ENCODE results near the gene DGKB.

Gene DGKB

DNA sequence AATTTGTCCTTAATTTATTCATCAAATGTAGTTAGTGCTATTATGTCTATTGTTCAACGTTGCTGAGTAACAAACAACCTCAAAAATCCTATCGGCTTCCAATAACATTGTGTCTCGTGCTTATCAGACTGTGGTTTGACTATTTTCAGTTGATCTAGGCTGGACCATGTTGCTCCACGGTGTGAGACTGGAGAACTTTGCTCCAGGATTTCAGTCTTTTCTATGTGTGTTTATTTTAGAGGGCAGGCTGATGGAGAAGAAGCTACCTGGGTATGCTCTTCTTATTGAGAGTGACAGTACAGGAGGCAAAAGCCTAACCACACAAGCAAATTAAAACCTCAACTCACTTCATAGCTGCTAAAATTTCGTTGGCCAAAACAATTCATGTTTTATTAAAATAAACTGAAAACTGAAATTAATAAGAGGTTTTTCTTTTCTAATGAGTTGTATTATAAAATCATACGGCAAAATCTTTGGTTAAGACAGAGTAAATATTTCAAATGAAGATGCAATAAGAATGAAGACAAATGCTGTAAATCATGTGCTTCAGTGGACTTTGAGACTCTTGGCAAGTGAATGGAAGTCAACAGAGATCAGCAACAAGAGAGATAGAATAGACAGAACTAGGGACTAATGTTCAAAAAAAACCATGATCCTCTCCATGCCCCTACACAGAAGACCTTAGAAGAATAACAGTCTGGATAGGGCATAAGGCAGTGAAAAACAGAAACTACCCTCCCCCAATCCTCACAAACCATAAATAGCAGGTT, 495.1 kb downstream of the DGKB start:
- TF ChIP-seq, protein P1, sequence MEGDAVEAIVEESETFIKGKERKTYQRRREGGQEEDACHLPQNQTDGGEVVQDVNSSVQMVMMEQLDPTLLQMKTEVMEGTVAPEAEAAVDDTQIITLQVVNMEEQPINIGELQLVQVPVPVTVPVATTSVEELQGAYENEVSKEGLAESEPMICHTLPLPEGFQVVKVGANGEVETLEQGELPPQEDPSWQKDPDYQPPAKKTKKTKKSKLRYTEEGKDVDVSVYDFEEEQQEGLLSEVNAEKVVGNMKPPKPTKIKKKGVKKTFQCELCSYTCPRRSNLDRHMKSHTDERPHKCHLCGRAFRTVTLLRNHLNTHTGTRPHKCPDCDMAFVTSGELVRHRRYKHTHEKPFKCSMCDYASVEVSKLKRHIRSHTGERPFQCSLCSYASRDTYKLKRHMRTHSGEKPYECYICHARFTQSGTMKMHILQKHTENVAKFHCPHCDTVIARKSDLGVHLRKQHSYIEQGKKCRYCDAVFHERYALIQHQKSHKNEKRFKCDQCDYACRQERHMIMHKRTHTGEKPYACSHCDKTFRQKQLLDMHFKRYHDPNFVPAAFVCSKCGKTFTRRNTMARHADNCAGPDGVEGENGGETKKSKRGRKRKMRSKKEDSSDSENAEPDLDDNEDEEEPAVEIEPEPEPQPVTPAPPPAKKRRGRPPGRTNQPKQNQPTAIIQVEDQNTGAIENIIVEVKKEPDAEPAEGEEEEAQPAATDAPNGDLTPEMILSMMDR (conservative IDR thresholded peaks at IDR 0.05; ENCODE audit: low read depth, low read length): no peak
- DNase-seq (ENCODE audit: low read depth): no peak
- no peak overlapping the region for H3K4me3 ChIP-seq (ENCODE audit: low read length)

DNA sequence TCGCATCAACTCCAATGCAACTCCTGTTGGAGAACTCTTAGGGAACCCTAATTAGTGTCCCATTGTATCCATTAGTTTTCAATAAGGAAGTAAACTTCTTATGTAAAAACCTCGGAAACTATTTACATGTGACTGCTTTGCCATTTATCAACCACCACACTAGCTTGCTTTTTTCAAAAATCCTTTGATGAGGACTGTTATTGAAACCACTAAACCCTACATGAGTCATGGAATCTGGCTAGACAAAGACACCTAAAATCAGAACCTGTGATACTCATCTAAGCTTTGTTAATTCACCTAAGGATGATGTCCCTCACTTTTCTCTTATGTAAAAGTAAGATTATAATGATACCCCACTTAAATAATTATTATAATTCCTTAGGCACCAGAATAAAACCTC, 499.0 kb downstream of the DGKB start:
- H3K4me3 ChIP-seq (ENCODE audit: low read length): no peak overlapping the region
- peak; percentile 56 for DNase-seq (ENCODE audit: low read depth)
- TF ChIP-seq, protein P1 (conservative IDR thresholded peaks at IDR 0.05; ENCODE audit: low read depth, low read length): no peak

DNA sequence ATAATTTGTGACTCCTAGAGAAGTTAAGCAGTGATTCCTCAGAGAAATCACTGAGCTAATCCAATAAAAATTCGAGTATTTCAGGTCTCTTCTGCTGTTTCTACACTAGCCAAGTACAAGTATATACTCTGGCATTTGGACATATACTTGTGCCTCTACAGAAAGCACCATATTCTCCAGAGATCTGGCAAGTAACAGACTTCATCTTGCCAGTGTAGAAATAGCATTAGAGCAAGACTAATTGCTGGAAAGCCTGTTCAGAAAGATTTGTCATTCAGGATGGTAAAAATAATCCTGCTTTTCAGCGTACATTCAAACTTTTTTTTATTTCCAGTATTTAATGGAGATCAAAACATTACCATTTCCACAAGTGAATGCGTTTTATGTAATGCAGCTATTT, 502.3 kb downstream of the DGKB start:
- no peak overlapping the region for H3K4me3 ChIP-seq (ENCODE audit: low read length)
- no peak for DNase-seq (ENCODE audit: low read depth)
- TF ChIP-seq, protein P1 (conservative IDR thresholded peaks at IDR 0.05; ENCODE audit: low read depth, low read length): no peak

DNA sequence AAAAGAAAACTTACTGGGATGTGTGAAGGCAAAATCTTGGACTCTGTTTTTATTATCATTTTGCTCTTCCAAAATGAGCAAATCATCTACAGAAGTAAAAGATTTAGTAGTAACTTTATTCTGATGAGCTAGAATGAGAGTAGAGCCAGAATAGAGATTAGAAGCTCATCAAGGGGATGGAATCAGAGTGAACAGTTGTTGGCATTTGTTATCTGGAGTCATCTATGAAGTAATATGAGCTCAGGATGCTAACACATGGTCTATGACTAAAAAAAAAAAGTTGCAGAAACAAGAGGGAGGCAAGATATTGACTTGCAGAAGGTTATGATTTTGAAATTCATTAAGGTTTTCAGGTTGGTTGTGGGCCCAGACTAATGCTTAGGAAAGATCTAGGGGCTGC, 504.0 kb downstream of the DGKB start:
- TF ChIP-seq, protein P1 (conservative IDR thresholded peaks at IDR 0.05; ENCODE audit: low read depth, low read length): no peak
- H3K4me3 ChIP-seq (ENCODE audit: low read length): no peak overlapping the region
- no peak for DNase-seq (ENCODE audit: low read depth)

DNA sequence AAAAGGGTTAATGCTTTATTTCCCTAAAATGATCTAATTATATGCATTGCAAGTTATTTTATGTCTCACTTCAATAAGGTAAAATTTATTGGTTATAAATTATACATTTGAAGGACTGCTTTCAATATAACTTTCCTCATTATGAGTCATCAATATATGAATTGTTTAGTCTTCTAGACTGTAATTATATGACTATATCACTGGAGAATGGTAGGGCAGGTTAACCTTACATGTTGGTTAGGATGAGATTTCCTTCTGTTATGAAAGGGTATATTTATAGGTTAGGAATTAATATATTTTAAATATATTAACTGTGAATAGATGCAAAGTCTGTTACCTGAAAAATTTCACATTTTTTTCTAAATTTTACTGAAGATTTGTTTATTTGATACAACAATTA, 506.7 kb downstream of the DGKB start:
- TF ChIP-seq, protein P1 (conservative IDR thresholded peaks at IDR 0.05; ENCODE audit: low read depth, low read length): no peak
- H3K4me3 ChIP-seq (ENCODE audit: low read length): no peak overlapping the region
- no peak for DNase-seq (ENCODE audit: low read depth)

DNA sequence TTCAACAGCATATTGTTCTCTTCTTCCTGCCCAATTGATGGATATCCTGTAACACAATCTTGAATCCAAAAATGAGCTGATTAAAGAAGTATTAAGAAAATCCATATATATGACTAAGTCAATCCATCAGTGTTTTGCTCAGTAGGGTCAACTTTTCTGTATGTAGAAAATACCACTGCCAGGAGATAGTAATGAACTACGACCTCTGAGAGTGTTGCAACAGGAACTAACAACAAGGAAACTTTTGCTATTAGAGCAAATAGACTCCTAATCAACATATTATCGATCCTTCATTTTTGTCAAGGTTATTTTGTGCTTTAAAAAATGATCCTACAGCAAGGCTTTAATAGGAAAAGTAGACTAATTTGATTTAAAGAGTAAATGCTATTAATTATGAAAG, 507.8 kb downstream of the DGKB start:
- DNase-seq (ENCODE audit: low read depth): no peak
- no peak overlapping the region for H3K4me3 ChIP-seq (ENCODE audit: low read length)

DNA sequence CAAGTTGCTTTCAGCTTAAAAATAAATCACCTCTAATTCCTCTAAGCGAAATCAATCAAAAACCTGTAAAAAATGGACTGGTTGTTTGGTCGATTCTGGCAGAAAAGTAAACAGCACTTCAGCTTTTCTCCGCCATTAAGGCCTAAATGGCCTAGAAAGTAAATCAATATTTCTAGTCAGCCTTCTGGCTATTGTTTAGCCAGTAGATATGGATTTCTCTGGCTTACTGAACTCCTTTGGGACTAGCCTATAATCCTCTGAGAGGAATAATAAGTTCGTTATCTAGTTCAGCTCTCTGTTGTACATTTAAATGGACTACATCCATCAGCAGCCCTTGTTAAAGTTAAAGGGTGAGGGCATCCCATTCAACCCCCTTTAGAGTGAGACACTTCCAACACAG, 513.0 kb downstream of the DGKB start:
- TF ChIP-seq, protein P1 (conservative IDR thresholded peaks at IDR 0.05; ENCODE audit: low read depth, low read length): no peak
- no peak for DNase-seq (ENCODE audit: low read depth)
- H3K4me3 ChIP-seq (ENCODE audit: low read length): no peak overlapping the region

More for the DNA sequence above, 507.8 kb downstream of the DGKB start:
- TF ChIP-seq, protein P1 (conservative IDR thresholded peaks at IDR 0.05; ENCODE audit: low read depth, low read length): no peak

All from retinal pigment epithelial cell (primary cell).